AG20443 (cell line): ENCODE measurements around the gene PRPH2.
A peak's percentile ranks its signal among the peaks of the same experiment; 100 is the strongest.

Experiments
- DNase-seq: peaks from one replicate; pipeline ENCODE4 v3.0.0; 2012; ENCODE audit warnings: low spot score, mixed read lengths

Gene PRPH2, protein sequence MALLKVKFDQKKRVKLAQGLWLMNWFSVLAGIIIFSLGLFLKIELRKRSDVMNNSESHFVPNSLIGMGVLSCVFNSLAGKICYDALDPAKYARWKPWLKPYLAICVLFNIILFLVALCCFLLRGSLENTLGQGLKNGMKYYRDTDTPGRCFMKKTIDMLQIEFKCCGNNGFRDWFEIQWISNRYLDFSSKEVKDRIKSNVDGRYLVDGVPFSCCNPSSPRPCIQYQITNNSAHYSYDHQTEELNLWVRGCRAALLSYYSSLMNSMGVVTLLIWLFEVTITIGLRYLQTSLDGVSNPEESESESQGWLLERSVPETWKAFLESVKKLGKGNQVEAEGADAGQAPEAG

GRCh38 chr6:42722497-42722896 is at the start of gene PRPH2:
Gene PRPH2 (minus strand): TSS chr6:42722597. CDS start chr6:42722334, 263 bp downstream.
- no peak for DNase-seq

DNA sequence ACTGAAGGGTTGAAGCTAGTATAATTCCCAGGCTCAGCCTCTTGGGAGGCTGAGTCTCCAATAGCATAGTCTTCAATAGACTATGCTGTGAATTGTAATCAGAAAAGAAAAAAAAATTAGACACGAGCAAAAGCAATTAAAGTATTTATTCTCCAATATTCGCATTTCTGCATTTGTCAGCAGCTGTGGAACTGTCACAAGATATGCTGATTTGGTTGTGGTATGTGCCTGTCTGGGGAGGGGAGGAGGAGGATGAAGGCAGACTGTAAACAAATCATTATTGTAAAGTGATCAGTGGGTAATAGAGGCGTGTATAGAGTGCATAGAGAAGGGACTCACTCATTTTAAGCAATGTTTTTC is 49.3 kb upstream of the PRPH2 start:
- DNase-seq, result no peak

DNA sequence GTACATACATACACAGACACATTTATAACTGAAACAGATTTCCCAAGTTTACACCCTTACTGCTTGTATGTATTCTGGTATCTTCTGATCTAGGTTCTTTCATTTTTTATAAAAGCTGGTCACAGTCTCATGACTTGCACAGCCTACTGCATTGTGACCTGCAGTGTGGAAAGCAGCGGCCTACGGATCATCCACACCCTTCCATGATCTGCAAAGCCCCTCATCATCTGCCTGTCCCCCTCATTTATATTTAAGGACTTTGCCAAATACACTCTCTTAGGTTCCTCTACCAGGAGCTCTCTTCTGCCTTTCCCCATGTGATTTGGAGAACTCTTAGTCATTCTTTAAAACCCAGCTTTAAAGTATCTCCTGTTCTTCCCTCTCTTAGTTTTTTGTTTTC is 47.4 kb upstream of the PRPH2 start:
- no peak for DNase-seq

GRCh38 chr6:42769051-42769450 is 46.7 kb upstream of the PRPH2 start:
- DNase-seq, result no peak

- peak; percentile 52 for DNase-seq
Observed at GRCh38 chr6:42766163-42766670, 43.8 kb upstream of the PRPH2 start.

GRCh38 chr6:42764911-42765648 is 42.7 kb upstream of the PRPH2 start:
- DNase-seq, result no peak

DNA sequence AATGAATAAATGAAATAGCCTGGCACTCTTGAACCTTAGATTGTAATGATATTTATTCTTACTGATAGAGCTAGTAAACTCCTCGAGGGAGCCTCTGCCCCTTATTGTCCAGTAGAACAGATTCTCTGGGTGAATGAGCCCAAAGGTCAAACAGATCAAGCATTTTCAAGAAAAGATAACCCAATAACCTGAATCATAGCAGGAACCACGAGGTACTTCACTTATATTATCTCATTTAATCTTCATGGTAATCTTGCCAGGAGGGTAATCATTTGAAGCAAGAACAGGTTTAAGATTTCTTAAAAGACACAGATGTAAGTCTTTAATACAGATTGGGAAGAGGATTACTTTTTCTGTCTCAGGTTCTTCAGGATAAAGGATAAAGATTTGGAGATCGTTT is 40.6 kb upstream of the PRPH2 start:
- DNase-seq, result no peak

DNA sequence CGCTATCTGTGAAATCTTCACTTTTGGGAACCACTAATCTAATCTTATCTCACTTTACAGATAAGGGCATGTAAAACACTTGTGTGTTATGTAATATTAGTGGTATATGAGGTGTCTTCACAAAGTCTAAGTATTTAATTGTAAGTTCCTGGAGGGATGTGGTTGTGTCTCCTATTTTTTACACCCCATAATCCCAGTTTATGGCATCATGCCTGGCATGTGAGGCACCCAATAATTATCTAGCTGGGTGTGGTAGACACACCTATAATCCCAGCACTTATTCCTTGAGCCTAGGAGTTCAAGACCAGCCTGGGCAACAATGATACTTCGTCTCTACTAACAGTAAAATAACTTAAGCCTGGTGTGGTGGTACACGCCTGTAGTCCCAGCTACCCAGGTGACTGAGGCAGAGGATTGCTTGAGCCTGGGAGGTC is 40.0 kb upstream of the PRPH2 start:
- no peak for DNase-seq

GRCh38 chr6:42761287-42762067 is 39.1 kb upstream of the PRPH2 start:
- no peak for DNase-seq

- no peak for DNase-seq
Observed at GRCh38 chr6:42758756-42759430, 36.5 kb upstream of the PRPH2 start.

DNA sequence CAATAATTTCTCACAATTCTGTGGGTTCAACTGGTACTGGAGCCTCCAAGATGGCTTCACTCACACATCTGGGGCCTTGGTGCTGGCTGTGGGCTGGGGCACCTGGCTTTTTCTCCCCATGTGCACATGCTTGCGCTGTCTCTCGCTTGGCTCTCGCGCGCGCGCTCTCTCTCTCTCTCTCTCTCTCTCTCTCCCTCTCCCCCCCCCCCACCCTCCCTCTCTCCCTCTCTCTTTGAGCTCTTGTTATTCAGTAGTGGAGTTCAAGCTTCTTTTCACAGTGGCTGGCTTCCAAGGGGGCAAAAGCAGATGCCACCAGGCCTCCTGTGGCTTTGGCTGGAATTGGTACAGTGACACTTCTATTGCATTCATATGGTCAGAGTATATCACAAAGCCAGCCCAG is 34.3 kb upstream of the PRPH2 start:
- no peak for DNase-seq

DNA sequence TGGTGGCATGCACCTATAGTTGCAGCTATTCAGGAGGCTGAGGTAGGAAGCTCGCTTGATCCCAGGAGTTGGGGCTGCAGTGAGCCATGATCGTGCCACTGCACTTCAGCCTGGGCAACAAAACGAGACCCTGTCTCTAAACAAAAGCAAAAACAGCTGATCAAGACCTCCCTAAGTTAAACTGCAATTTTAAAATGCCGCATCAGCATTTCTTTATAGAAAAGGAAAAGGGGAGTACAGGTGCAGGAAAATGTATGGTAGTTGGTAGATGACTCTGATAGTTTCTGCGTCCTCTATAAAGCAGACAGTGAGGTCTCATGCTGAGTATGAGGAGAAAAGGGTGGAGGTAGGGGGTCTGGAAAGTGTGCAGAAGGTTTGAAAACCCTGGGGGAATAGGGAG is 32.4 kb upstream of the PRPH2 start:
- no peak for DNase-seq

DNA sequence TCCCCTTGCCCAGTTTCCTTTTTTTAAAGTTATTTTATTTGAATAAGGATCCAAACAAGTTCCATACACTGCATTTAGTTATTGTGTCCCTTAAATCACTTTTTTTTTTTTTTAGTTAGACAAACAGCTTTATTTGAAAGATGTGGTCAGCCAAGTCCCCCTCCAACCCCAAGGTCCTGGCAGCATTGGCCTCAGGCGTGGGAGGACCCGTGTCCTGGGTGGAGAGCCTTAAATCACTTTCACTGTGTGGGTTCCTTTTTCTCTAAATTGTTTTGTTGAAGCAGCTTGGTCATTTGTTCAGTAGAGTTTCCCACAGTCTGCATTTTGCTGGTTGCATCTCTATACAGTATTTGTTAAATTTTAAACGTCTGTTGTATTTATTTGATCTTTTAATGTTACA is 28.7 kb upstream of the PRPH2 start:
- no peak for DNase-seq

GRCh38 chr6:42748203-42748898 is 26.0 kb upstream of the PRPH2 start:
- DNase-seq, result no peak

DNA sequence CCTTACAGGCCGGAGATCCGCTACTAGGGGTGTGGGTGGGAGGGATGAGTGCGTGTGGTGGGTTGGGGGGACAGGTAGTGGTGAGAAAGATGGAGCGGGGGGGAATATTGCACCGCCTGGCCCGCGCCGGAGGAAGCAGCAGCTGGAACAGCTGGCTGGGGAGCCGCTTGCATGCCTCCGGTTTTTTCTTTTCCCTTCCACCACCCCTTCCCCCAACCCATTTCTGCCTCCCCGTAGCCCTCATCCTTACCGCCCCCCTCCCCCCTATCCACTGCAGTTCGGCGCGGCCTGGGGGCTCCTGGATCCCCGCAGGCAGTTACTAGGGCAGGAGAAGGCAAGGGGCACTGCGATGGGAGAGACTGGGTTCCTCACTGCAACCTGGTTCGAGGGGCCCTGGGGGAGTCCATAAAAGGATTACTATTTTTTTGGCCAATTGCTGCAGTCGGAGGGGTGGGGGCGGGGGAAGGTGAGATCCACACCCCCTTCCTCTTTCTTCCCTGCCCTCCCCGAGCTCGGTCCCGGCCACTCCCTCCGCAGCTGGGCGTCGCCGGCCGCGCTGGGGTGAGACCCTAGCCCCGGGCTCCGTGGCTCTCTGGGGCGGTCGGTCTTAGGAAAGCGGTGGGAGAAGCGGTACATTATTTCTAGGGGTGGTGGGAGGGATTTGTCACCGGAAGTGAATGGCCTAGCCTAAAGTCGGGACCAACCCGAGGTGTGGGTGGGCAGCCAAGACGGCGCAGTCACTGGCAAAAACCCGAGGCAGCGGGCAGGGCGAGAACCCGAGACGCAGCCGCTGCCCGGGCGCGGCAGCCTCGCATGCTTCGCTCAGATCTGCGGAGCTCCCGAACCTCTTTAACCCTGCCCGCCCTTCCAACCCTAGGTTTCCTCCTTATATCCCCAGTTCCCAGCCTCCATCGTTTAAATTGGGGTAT is 24.3 kb upstream of the PRPH2 start:
- peak; percentile 91 for DNase-seq

GRCh38 chr6:42745640-42746462 is 23.5 kb upstream of the PRPH2 start, which contains the start of gene TBCC:
Gene TBCC (minus strand): TSS chr6:42746103. CDS start chr6:42746073, 30 bp downstream.
- DNase-seq, result peak; percentile 98

GRCh38 chr6:42745083-42745639 is 22.8 kb upstream of the PRPH2 start:
- DNase-seq, result peak; percentile 23

GRCh38 chr6:42744351-42744893 is 22.0 kb upstream of the PRPH2 start:
- DNase-seq, result no peak
